HG02623 (cell line): ENCODE results near the gene PKP3.
"Not testable (repeated sequence)": the region's sequence is repeated elsewhere in the genome, so short reads cannot be mapped to it uniquely, and the experiment has no call there.

Source experiments
- ATAC-seq: cut with Tn5 transposase; IDR thresholded peaks from one replicate; pipeline ENCODE4 v1.9.1; 2021; ENCODE audit warnings: moderate library complexity; ENCODE audit not compliant: unreplicated experiment

The PKP3 gene

GRCh38 chr11:393219-394033, 583 bp upstream of the PKP3 start:
- ATAC-seq, result no peak

GRCh38 chr11:394858-395655, 1.0 kb downstream of the PKP3 start:
- ATAC-seq, result no peak

GRCh38 chr11:395866-396265, 1.9 kb downstream of the PKP3 start:
- ATAC-seq, result no peak

GRCh38 chr11:396511-396947, 2.5 kb downstream of the PKP3 start:
- no peak for ATAC-seq

- ATAC-seq, result no peak
These were observed 3.0 kb downstream of the PKP3 start for GRCh38 chr11:396948-397548.

- no peak for ATAC-seq
These were observed 4.8 kb downstream of the PKP3 start for GRCh38 chr11:398826-399225.

GRCh38 chr11:399731-400211, 5.8 kb downstream of the PKP3 start:
- ATAC-seq, result no peak

GRCh38 chr11:400241-400689, 6.3 kb downstream of the PKP3 start:
- no peak for ATAC-seq

GRCh38 chr11:401196-401595, 7.2 kb downstream of the PKP3 start:
- ATAC-seq, result not testable (repeated sequence)

GRCh38 chr11:403021-403760, 9.2 kb downstream of the PKP3 start:
- ATAC-seq, result no peak

GRCh38 chr11:403761-404431, 9.9 kb downstream of the PKP3 start:
- no peak for ATAC-seq

GRCh38 chr11:404551-405264, 10.7 kb downstream of the PKP3 start:
- ATAC-seq, result no peak

GRCh38 chr11:405323-405953, 11.4 kb downstream of the PKP3 start:
- no peak for ATAC-seq

- no peak for ATAC-seq
These were observed 12.2 kb downstream of the PKP3 start for GRCh38 chr11:405954-406795.

GRCh38 chr11:406796-407650, 13.0 kb downstream of the PKP3 start:
- peak; percentile 62 for ATAC-seq

GRCh38 chr11:407651-408123, 13.7 kb downstream of the PKP3 start:
- ATAC-seq, result no peak
